Hepatocyte (in vitro differentiated cells): ENCODE results near the gene PYM1.

Experiments used
- CTCF ChIP-seq: fragments of 200-600 bp; sonication (generic); IDR thresholded peaks from 2 replicates; pipeline ENCODE4 v1.5.1; 2016; ENCODE audit warnings: antibody characterized with exemption, mild to moderate bottlenecking; ENCODE audit not compliant: poor library complexity
- EZH2phosphoT487 ChIP-seq: fragments of 200-600 bp; sonication (generic); IDR thresholded peaks from one replicate; pipeline ENCODE4 v1.6.1; 2018; ENCODE audit warnings: antibody characterized with exemption, mild to moderate bottlenecking, low read depth, moderate library complexity; ENCODE audit not compliant: unreplicated experiment, severe bottlenecking

GRCh38 chr12:55877824-55878223 is 49.9 kb downstream of the PYM1 start:
- TF ChIP-seq CTCF, result no peak
- TF ChIP-seq EZH2phosphoT487, result no peak
